Activated CD8-positive, alpha-beta memory T cell treated with anti-CD3 and anti-CD28 coated beads, Interleukin-2, amount 10 ng/mL, durations not matched to agents 7 days and 5 days (primary cell): ENCODE measurements around the gene CYB5R2. TPM values are rescaled to one million over a fixed set of nuclear protein-coding genes. Genes with fewer than 3 reads are reported as not detected.

Source experiments
- ATAC-seq: fragments of 150-1000 bp; cut with Tn5 transposase; one replicate; pipeline ENCODE4 v1.10.0; 2021; ENCODE audit warnings: moderate library complexity
- CTCF ChIA-PET: fragments of 350-600 bp; sonication (Branson Sonifier 250); formaldehyde crosslinking; loops from one replicate; lab custom pipeline; 2021; ENCODE audit warnings: antibody characterized with exemption; lab: Charles Lee
- DNase-seq: peaks from one replicate; pipeline ENCODE4 v3.0.0-alpha.2; 2020
- H3K27ac Mint-ChIP-seq: one replicate; pipeline ENCODE4 v1.8.0; 2021; ENCODE audit warnings: mild to moderate bottlenecking, mixed read lengths
- H3K27me3 Mint-ChIP-seq: one replicate; pipeline ENCODE4 v1.8.0; 2021; ENCODE audit warnings: mixed read lengths
- H3K36me3 Mint-ChIP-seq: one replicate; pipeline ENCODE4 v1.8.0; 2021; ENCODE audit warnings: mild to moderate bottlenecking, mixed read lengths
- H3K4me1 Mint-ChIP-seq: one replicate; pipeline ENCODE4 v1.8.0; 2021; ENCODE audit warnings: mixed read lengths
- H3K4me3 Mint-ChIP-seq: one replicate; pipeline ENCODE4 v1.8.0; 2021; ENCODE audit warnings: mild to moderate bottlenecking, moderate library complexity, mixed read lengths
- H3K9me3 Mint-ChIP-seq: one replicate; pipeline ENCODE4 v1.8.0; 2022; ENCODE audit warnings: low read depth, mixed read lengths
- total RNA-seq, 2 experiments: library from RNA; stranded (reverse); gene quantifications; one replicate each; pipeline ENCODE4 v1.2.3, GENCODE V29; 2021

Gene CYB5R2
- total RNA-seq, 2 experiments from 2014 or later, result 1.5 to 2.4 TPM

GRCh38 chr11:7621090-7621489, 52.2 kb downstream of the CYB5R2 start:
- Mint-ChIP-seq H3K36me3 (no peaks in the 10 kb centered on the region), H3K27me3 (no peaks in the 10 kb centered on the region), H3K27ac (no peak overlapping the region), H3K4me1 (no peaks in the 10 kb centered on the region), H3K4me3 (no peak overlapping the region), H3K9me3 (no peaks in the 10 kb centered on the region)
- ATAC-seq (no peak), DNase-seq (no peak)
- CTCF ChIA-PET, result no interaction called here

- H3K9me3 Mint-ChIP-seq, result no peaks in the 10 kb centered on the region
- ATAC-seq (no peak), DNase-seq (no peak)
- no peaks in the 10 kb centered on the region for H3K4me1 Mint-ChIP-seq
- H3K27ac Mint-ChIP-seq, result no peak overlapping the region
- H3K36me3 Mint-ChIP-seq, result no peaks in the 10 kb centered on the region
- H3K27me3 Mint-ChIP-seq, result no peaks in the 10 kb centered on the region
- CTCF ChIA-PET, result interaction anchor here (1.0 kb wide), 1 partner anchor 10 kb away, joined by 3 read pairs; no protein-coding TSS in a partner anchor
- no peak overlapping the region for H3K4me3 Mint-ChIP-seq
These were observed 54.0 kb downstream of the CYB5R2 start for GRCh38 chr11:7619322-7619721.

- CTCF ChIA-PET, result interaction anchor here (0.9 kb wide), 1 partner anchor 43 kb away, joined by 3 read pairs; no protein-coding TSS in a partner anchor
- no peaks in the 10 kb centered on the region for H3K27me3 Mint-ChIP-seq
- no peaks in the 10 kb centered on the region for H3K9me3 Mint-ChIP-seq
- H3K4me1 Mint-ChIP-seq, result no peaks in the 10 kb centered on the region
- H3K27ac Mint-ChIP-seq, result no peak overlapping the region
- no peak for ATAC-seq
- no peak for DNase-seq
- H3K4me3 Mint-ChIP-seq, result no peak overlapping the region
- no peaks in the 10 kb centered on the region for H3K36me3 Mint-ChIP-seq
These were observed 56.3 kb downstream of the CYB5R2 start for GRCh38 chr11:7617032-7617431.

Other genes with a start within 250 kb of the CYB5R2 start
- not detected for gene OLFML1, start 188.0 kb downstream of the CYB5R2 start, total RNA-seq
- gene PPFIBP2, start 159.5 kb downstream of the CYB5R2 start, total RNA-seq, result 10 to 100 TPM in 1 of 2 experiments, 1 to 10 TPM in 1; 7.8 to 10.0 TPM
- gene OVCH2, start 33.0 kb upstream of the CYB5R2 start, total RNA-seq, result not detected
- gene OR5P2, start 123.4 kb upstream of the CYB5R2 start, total RNA-seq, result not detected
- gene OR5P3, start 157.3 kb upstream of the CYB5R2 start, total RNA-seq, result not detected